ENCODE measurements around the gene CCSER1. TPM values are rescaled to one million over a fixed set of nuclear protein-coding genes. Genes with fewer than 3 reads are reported as not detected.
A peak's percentile ranks its signal among the peaks of the same experiment; 100 is the strongest.

CCSER1 gene
- total and polyA plus RNA-seq, 4 donors = 0.61 to 23.0 (median 3.8) TPM

- Histone ChIP-seq H3K27ac (ENCODE audit: low read depth in 1 of 2, low read length in 1 of 2) (no peak overlapping the region), H3K4me3 (no peak overlapping the region), H3K27me3 (ENCODE audit: control insufficient read depth in 3 of 3, insufficient read depth in 3 of 3, low read length in 2 of 3) (no peaks in the 10 kb centered on the region), H3K9me3 (ENCODE audit: control insufficient read depth in 4 of 4, insufficient read depth in 3 of 4, low read length in 3 of 4) (peaks cover 0 to 3% (median 0%) of the 10 kb centered on the region in 4 donors), H3K36me3 (ENCODE audit: control insufficient read depth in 4 of 4, insufficient read depth in 4 of 4, low read length in 4 of 4) (no peaks in the 10 kb centered on the region), H3K4me1 (ENCODE audit: control insufficient read depth in 5 of 5, insufficient read depth in 5 of 5, low read length in 5 of 5) (peaks cover 0 to 23% (median 1%) of the 10 kb centered on the region in 5 donors), H3K9ac (ENCODE audit: insufficient read depth in 1 of 2, low read length in 2 of 2) (no peak overlapping the region)
- DNase-seq (peak in 2 of 3 donors; percentile 89 to 90), ATAC-seq (ENCODE audit: insufficient read depth, low FRiP score) (no peak)
- TF ChIP-seq CTCF (IDR thresholded peaks at IDR 0.05; ENCODE audit: control extremely low read depth, extremely low read depth) = no peak
- 78 to 84% methylated on average over 2 of the region's 2 CpGs for WGBS, 2 donors
Observed at GRCh38 chr4:90875791-90876190, 748.6 kb downstream of the CCSER1 start.

- H3K9me3 ChIP-seq (ENCODE audit: control insufficient read depth in 4 of 4, insufficient read depth in 3 of 4, low read length in 3 of 4) = peaks cover 0 to 3% (median 0%) of the 10 kb centered on the region in 4 donors
- DNase-seq (peak in 2 of 3 donors; percentile 77), ATAC-seq (ENCODE audit: insufficient read depth, low FRiP score) (no peak)
- H3K27me3 ChIP-seq (ENCODE audit: control insufficient read depth in 3 of 3, insufficient read depth in 3 of 3, low read length in 2 of 3) = no peaks in the 10 kb centered on the region
- TF ChIP-seq CTCF (IDR thresholded peaks at IDR 0.05; ENCODE audit: control extremely low read depth, extremely low read depth) = no peak
- peaks cover 0 to 23% (median 1%) of the 10 kb centered on the region in 5 donors for H3K4me1 ChIP-seq (ENCODE audit: control insufficient read depth in 5 of 5, insufficient read depth in 5 of 5, low read length in 5 of 5)
- 69 to 78% methylated on average over 1 of the region's 1 CpG for WGBS, 2 donors
- no peak overlapping the region for H3K4me3 ChIP-seq
- no peak overlapping the region for H3K27ac ChIP-seq (ENCODE audit: low read depth in 1 of 2, low read length in 1 of 2)
- H3K36me3 ChIP-seq (ENCODE audit: control insufficient read depth in 4 of 4, insufficient read depth in 4 of 4, low read length in 4 of 4) = no peaks in the 10 kb centered on the region
- H3K9ac ChIP-seq (ENCODE audit: insufficient read depth in 1 of 2, low read length in 2 of 2) = no peak overlapping the region
Observed at GRCh38 chr4:90876296-90876695, 749.1 kb downstream of the CCSER1 start.

- Histone ChIP-seq H3K4me3 (no peak overlapping the region), H3K9me3 (ENCODE audit: control insufficient read depth in 4 of 4, insufficient read depth in 3 of 4, low read length in 3 of 4) (peaks cover 0 to 3% (median 0%) of the 10 kb centered on the region in 4 donors), H3K27ac (ENCODE audit: low read depth in 1 of 2, low read length in 1 of 2) (no peak overlapping the region), H3K36me3 (ENCODE audit: control insufficient read depth in 4 of 4, insufficient read depth in 4 of 4, low read length in 4 of 4) (no peaks in the 10 kb centered on the region), H3K9ac (ENCODE audit: insufficient read depth in 1 of 2, low read length in 2 of 2) (no peak overlapping the region), H3K4me1 (ENCODE audit: control insufficient read depth in 5 of 5, insufficient read depth in 5 of 5, low read length in 5 of 5) (peaks cover 0 to 1% (median 1%) of the 10 kb centered on the region in 5 donors), H3K27me3 (ENCODE audit: control insufficient read depth in 3 of 3, insufficient read depth in 3 of 3, low read length in 2 of 3) (no peaks in the 10 kb centered on the region)
- ATAC-seq (ENCODE audit: insufficient read depth, low FRiP score) (no peak), DNase-seq (no peak)
- no peak for TF ChIP-seq CTCF (IDR thresholded peaks at IDR 0.05; ENCODE audit: control extremely low read depth, extremely low read depth)
- 57 to 65% methylated on average over 3 of the region's 3 CpGs for WGBS, 2 donors
Observed at GRCh38 chr4:90883519-90883918, 756.3 kb downstream of the CCSER1 start.

GRCh38 chr4:90888571-90888970 is 761.4 kb downstream of the CCSER1 start:
- ATAC-seq (ENCODE audit: insufficient read depth, low FRiP score) (no peak), DNase-seq (peak in 2 of 3 donors; percentile 52 to 65)
- Histone ChIP-seq H3K9me3 (ENCODE audit: control insufficient read depth in 4 of 4, insufficient read depth in 3 of 4, low read length in 3 of 4) (no peaks in the 10 kb centered on the region), H3K36me3 (ENCODE audit: control insufficient read depth in 4 of 4, insufficient read depth in 4 of 4, low read length in 4 of 4) (no peaks in the 10 kb centered on the region), H3K9ac (ENCODE audit: insufficient read depth in 1 of 2, low read length in 2 of 2) (no peak overlapping the region), H3K4me3 (no peak overlapping the region), H3K27ac (ENCODE audit: low read depth in 1 of 2, low read length in 1 of 2) (no peak overlapping the region), H3K27me3 (ENCODE audit: control insufficient read depth in 3 of 3, insufficient read depth in 3 of 3, low read length in 2 of 3) (no peaks in the 10 kb centered on the region), H3K4me1 (ENCODE audit: control insufficient read depth in 5 of 5, insufficient read depth in 5 of 5, low read length in 5 of 5) (peaks cover 0 to 5% (median 0%) of the 10 kb centered on the region in 5 donors)
- TF ChIP-seq CTCF (IDR thresholded peaks at IDR 0.05; ENCODE audit: control extremely low read depth, extremely low read depth) = no peak
- WGBS, 2 donors = 83 to 91% methylated on average over 2 of the region's 2 CpGs
